Amniotic stem cell (primary cell): Measurements from ENCODE around the gene PRDM16.

ENCODE experiments used
- DNase-seq: peaks from one replicate; lab custom pipeline; 2025; lab: John Stamatoyannopoulos, UW

The PRDM16 gene

DNA sequence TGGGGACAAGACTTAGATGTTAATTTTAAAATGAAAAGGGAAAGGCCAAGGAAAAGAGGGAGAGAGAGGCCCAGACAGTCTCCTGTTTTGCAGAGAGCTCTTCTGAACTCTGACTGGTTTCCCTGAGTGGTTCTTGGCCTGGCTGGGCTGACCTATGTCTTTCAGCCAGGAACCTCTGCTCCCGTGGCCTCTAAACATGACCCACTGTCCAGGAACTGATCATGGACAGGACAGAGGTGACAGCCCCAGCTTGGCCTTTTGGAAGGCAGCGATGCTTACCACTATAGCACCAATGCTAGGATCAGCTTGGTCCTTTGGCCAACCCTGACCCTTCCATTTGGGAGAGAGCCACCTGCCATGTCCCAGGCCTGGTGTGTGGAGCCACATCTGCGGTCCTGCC lies 55.2 kb downstream of the PRDM16 start:
- DNase-seq, result no peak

DNA sequence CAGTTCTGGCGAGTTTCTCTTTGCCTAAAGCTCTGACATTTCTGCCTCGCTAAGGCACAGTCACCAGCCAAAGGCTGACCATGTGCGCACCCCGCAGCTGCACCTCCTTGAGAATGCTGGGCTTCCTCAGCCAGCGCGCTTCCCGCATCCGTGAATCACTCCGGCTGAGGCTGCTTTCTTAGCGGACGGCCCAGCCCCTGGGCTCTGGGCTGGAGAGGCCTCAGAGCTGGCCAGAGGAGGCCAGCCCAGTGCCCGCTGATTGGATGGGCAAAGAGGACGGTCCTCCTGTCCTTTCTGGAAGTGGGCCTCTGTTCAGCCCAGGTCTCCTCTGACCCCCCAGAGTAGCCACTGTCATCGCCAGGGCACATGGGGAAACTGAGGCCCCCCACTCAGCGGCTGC lies 56.1 kb downstream of the PRDM16 start:
- no peak for DNase-seq

DNA sequence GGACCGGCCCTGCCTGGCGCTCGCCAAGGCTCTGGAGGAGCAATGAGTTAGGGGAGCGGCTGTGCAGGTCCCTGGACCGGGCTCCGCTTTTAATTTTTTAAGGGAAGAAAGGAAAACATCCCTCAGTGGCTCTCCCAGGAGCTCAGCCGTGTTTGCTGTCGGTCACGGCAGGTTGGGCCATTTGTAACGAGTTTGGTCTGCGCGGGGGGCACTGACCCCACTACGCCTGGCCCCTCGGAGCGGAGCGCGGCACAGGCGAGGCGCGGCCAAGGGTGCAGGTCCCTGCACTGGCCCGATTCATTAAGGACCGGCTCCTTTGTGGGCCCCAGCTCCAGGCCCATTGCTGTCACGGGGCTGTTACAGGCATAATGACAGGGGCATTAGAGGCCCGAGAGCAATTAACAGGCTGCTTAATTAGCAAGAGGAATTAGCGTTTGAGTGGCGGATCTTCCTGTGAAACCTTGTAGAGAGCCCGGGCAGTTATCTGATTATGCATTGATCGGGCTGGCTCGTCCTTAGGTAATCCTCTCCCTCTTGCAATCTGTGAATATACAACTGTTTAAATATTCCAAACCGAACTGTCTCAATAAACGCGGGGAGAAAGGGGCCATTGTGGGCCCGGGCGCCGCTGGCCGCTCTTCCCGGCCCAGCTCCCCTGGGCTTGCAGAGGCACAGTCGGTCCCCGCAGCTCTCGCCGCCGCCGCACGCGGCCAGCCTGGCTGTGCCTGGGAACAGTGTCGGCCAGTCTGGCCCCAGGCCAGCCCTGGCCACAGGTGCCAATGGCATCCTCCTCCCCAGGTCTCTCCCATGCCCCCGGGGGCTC lies 56.8 kb downstream of the PRDM16 start:
- DNase-seq, result no peak

- DNase-seq, result no peak
Observed at GRCh38 chr1:3126756-3127678, 58.0 kb downstream of the PRDM16 start.

DNA sequence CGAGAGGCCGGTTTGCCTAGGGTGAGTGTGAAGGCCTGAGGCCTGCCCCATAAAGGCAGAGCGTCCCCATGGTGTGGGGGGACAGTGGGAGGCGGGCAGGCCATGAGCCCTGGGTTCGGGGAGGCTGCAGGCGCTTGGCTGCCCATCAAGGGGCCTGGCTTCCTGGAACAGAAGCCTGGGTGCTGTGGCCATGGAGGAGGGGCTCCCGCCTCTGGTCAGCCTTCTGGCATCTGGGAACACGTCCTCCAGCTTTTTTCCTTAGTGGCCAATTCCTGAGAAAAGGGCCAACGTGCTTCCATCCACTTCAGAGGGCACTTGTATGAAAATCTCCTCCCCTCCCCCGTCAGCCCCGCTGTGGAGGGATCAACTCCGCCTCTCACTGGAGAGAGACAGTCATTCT lies 58.7 kb downstream of the PRDM16 start:
- no peak for DNase-seq

- DNase-seq, result no peak
Observed at GRCh38 chr1:3128431-3129132, 59.6 kb downstream of the PRDM16 start.

DNA sequence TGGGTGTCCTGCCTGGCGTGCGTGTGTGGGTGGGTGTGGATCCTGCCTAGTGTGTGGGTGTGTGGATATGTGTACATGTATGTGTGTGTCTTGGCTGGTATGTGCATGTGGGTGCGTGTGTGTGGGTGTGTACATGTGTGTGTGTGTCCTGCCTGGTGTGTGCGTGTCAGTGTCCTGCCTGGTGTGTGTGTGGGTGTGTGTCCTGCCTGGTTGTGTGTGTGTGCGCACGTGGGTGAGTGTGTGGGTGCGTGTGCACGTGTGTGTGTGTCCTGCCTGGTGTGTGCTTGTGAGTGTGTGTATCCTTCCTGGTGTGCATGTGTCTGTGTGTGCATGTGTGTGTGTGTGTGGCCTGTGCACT lies 60.1 kb downstream of the PRDM16 start:
- DNase-seq, result no peak

GRCh38 chr1:3130268-3130667 lies 61.3 kb downstream of the PRDM16 start:
- DNase-seq, result no peak

DNA sequence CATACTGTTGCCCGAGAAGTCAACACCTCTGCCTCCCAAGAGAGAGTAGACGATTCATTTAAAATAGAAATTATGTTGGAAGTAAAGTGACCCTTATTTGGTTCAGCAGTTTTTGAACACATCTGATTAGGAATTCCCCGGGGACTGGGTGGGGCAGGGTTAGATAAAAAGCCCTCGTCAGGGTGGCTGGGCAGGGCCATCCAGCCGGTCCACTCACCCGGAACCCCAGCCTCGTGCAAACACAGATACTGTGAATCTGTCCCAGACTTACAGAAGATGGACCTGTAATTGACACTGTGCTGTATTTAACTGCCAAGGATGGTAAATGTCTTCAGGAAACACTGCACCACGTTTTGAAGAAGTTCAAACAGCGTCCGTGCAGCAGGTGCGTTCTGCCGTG lies 63.7 kb downstream of the PRDM16 start:
- no peak for DNase-seq

DNA sequence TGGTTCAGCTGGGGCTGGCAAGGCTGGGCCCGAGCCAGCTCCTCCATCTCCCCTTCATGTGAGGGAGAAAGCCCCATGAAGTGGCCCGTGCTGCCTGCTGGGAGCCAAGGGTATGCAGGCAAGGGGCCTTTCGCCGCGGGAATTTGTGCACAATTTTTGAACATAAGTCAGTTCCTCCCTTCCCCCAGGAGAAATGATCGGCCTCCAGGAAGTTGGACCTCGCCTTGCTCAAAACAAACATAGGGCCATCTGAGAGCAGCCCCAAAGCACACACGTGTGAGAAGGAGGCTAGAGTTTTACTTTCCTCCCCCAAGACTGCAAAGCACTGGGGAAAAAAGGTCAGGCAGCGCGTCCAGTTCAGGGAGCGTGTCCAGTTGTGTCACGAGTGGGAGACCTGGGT lies 64.7 kb downstream of the PRDM16 start:
- DNase-seq, result no peak

GRCh38 chr1:3134381-3135072 lies 65.5 kb downstream of the PRDM16 start:
- no peak for DNase-seq

- DNase-seq, result no peak
Observed at GRCh38 chr1:3135073-3135702, 66.2 kb downstream of the PRDM16 start.

DNA sequence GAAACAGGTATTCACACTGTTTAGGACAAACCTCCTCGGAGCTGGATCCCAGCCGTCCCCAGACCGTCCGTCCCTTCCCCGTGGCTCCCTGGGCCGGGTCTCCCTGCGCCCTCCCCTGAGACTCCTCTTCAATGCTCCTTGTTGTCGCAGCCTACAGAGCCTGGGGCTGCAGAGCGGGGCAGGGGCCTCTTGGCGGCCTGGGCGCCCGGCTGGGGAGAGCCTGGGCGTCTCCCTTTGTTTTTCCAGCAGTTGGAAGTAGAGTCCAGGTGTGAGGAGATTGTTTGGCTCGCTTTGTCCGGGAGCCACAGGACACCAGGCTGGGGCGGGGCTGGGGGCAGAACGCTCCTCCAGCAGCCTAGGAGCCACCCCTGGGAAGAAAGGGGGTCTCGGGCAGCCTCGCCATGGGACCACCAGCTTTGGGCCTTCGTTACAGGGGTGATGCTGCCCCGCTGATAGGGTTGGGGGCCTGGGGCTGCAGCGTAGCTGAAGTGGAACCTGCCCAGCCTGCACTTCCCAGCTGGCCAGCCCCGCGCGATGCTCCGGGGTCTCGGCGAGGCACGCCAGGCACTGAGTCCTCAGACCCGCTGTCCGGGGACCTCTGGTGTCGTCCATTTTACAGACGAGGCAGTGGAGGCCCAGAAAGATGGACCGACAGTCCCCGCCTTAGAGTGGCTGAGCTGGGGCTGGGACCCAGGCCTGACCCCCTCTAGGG lies 66.9 kb downstream of the PRDM16 start:
- no peak for DNase-seq

GRCh38 chr1:3136532-3136931 lies 67.5 kb downstream of the PRDM16 start:
- DNase-seq, result no peak

DNA sequence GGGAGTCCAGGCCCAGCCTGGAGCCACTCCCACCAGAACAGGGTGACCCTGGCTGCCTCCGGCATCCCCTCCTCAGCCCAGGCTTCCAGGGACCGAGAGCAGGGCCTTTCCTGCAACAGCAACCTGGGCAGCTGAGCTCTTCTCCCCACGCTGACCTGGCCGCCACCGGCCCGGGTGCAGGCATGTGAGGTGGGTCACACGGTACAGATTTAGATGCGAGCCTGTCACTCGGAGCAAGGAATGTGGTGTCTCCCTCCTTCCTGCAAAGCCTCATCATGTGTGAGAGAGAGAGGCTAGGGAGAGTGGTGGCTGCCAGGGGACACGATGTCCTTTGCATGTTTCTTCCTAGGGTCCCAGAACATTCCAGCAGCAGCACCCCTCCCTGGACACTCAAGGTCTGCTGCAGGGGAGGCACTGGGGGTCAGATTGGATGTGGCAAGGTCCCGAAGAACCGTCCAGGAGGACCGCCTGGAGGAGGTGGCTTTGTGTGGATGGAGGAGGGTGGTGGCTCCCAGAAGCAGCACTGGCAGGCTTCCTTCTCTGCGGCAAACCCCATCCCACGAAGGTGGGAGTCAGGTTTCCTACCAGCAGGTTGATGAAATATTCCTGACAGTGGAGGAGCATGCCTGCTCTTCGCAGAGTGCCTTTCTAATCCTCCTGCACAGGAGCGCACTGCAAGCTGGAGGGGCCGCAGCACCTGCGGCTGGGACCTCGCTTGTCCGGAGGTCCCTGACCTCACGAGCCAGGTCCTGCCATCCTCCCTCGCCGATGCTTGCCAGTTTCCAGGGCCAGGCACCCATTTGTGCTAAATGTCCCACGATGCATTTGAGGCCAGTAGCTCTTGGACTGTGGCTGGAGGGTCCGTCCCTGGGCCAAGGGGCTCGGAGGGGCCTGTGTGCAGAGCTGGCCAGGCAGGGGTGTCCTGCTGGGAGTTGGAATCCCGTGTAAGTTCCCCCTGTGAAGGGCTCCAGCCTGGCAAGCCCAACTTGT lies 68.4 kb downstream of the PRDM16 start:
- no peak for DNase-seq

DNA sequence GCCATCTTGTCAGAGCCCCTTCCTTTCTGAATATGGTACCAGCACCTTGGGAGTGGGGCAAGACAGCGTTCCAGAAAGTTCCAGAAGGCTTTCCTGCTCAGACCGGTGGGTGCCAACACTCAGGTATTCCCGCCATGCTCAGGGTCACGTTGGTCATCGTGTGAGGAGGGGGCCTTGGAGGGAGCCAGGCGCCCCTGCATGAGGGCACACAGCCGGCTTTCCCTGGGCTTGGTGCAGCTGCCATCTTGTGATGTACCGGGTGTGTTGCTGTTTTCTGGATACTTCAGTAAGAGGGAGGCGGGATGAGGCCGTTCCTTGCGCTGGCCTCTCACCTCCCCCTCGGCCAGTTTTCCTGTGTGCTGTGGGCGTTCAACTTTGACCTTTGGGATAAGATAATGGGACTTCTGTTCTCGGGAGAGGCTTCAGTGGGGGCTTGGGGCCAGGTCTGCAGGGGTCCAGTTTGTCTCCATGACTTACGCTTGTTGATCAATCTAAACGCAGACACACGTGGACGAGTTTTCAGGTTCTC lies 69.7 kb downstream of the PRDM16 start:
- DNase-seq, result no peak

DNA sequence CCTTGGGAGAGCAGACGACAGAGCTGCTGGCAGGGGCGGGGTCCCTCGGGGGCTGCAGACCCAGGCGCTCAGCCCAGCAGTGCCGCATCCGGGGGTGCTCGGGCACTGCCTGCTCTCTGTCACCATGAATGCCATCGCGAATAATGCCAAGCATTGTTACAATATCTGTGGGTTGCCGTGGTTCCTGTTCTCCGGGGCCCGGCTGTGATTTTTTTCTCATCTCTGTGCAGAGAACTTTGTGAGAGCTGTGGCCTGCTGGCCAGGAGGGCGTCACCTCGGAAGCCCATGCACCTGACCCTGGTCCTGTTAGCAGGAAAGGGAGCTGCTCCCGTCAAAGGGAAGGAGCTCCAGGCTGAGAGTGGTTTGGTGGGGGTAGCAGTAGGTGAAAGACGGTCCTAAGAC lies 70.4 kb downstream of the PRDM16 start:
- DNase-seq, result no peak

- no peak for DNase-seq
Observed at GRCh38 chr1:3139871-3140361, 70.9 kb downstream of the PRDM16 start.

DNA sequence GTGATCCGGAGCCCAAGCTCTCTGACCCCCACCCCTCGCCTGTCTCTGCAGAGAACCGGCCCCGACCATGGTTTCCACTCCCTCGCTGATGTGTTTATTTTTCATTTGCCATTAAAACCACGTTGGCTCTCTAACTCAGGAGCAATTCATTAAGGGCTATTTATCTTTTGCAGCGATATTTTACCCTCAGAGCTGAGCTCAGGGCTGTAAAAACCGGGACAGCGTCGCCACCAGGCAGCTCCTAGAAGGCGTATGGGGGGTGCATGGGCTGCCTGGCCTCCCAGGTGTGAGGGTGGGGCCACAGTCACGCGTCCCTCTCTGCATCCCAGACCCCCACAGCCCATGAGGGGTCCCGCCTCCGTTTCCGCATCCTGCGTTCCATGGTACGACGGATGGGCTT lies 71.4 kb downstream of the PRDM16 start:
- DNase-seq, result no peak
